GM23248 (cell line): Measurements from ENCODE around the gene PHF12.

Experiments used
- EZH2 ChIP-seq: fragments of 200-600 bp; sonication (generic); IDR thresholded peaks from 2 replicates; pipeline ENCODE4 v1.6.1; 2018; ENCODE audit warnings: antibody characterized with exemption, mild to moderate bottlenecking; ENCODE audit not compliant: insufficient read depth, poor library complexity, severe bottlenecking
- EZH2phosphoT487 ChIP-seq: fragments of 200-600 bp; sonication (generic); IDR thresholded peaks from 2 replicates; pipeline ENCODE4 v1.6.1; 2018; ENCODE audit warnings: antibody characterized with exemption, moderate library complexity, mild to moderate bottlenecking, low read depth; ENCODE audit not compliant: insufficient read depth

- TF ChIP-seq EZH2 = no peak
- TF ChIP-seq EZH2phosphoT487 = no peak
Measured at GRCh38 chr17:28928061-28928460, 23.3 kb downstream of the PHF12 start.
